MCF 10A (cell line): ENCODE data around the gene PARS2. TPM values are rescaled to one million over a fixed set of nuclear protein-coding genes. Genes with fewer than 3 reads are reported as not detected.

Experiments used
- BruUV-seq: library from RNA; stranded (reverse); fragments of 400-500 nt; replicated peaks from 2 replicates; lab custom pipeline; 2021; lab: Mats Ljungman, UMichigan
- CTCF ChIA-PET: fragments of 300-600 bp; sonication (Branson Sonifier 250); formaldehyde crosslinking; extraction: SDS; loops from one replicate; lab custom pipeline; 2021; ENCODE audit warnings: antibody characterized with exemption, inconsistent platforms; lab: Yijun Ruan, JAX
- POLR2A ChIA-PET: fragments of 300-600, 350-650 bp; sonication (Branson Sonifier 250); formaldehyde crosslinking; extraction: SDS; loops from one replicate; lab custom pipeline; 2020; ENCODE audit warnings: antibody characterized with exemption, inconsistent platforms; lab: Yijun Ruan, JAX
- DNase-seq: peaks from one replicate; pipeline ENCODE4 v3.0.0-alpha.2; 2018; ENCODE audit not compliant: unreplicated experiment
- H3K27ac Mint-ChIP-seq: one replicate; pipeline ENCODE4 v1.8.0; 2022; ENCODE audit warnings: mild to moderate bottlenecking, low read depth, mixed read lengths; ENCODE audit not compliant: unreplicated experiment
- H3K27me3 Mint-ChIP-seq: one replicate; pipeline ENCODE4 v1.8.0; 2022; ENCODE audit warnings: mixed read lengths; ENCODE audit not compliant: insufficient read depth, unreplicated experiment
- H3K36me3 Mint-ChIP-seq: one replicate; pipeline ENCODE4 v1.8.0; 2022; ENCODE audit warnings: mild to moderate bottlenecking, moderate library complexity, mixed read lengths; ENCODE audit not compliant: insufficient read depth, unreplicated experiment
- H3K4me1 Mint-ChIP-seq: one replicate; pipeline ENCODE4 v1.8.0; 2022; ENCODE audit warnings: mixed read lengths; ENCODE audit not compliant: insufficient read depth, unreplicated experiment
- H3K4me3 Mint-ChIP-seq: one replicate; pipeline ENCODE4 v1.8.0; 2022; ENCODE audit warnings: mild to moderate bottlenecking, moderate library complexity, mixed read lengths; ENCODE audit not compliant: unreplicated experiment
- H3K9me3 Mint-ChIP-seq: one replicate; pipeline ENCODE4 v1.8.0; 2022; ENCODE audit warnings: mixed read lengths; ENCODE audit not compliant: unreplicated experiment
- intact Hi-C: fragments of 100-400 bp; cut with micrococcal nuclease; formaldehyde crosslinking; loops from 2 replicates; pipeline ENCODE4 v1.14.1; 2022
- total RNA-seq: library from RNA; stranded (reverse); gene quantifications from 2 replicates; pipeline ENCODE4 v1.2.3, GENCODE V29; 2022
- TF ChIP-seq, protein P1 (sequence below): fragments of 200-600 bp; IDR thresholded peaks from one replicate; pipeline ENCODE4 v1.8.0; 2022; ENCODE audit warnings: antibody characterized with exemption, mild to moderate bottlenecking; ENCODE audit not compliant: unreplicated experiment

PARS2 gene
- total RNA-seq, 1 experiment from 2014 or later = 4.7 TPM

DNA sequence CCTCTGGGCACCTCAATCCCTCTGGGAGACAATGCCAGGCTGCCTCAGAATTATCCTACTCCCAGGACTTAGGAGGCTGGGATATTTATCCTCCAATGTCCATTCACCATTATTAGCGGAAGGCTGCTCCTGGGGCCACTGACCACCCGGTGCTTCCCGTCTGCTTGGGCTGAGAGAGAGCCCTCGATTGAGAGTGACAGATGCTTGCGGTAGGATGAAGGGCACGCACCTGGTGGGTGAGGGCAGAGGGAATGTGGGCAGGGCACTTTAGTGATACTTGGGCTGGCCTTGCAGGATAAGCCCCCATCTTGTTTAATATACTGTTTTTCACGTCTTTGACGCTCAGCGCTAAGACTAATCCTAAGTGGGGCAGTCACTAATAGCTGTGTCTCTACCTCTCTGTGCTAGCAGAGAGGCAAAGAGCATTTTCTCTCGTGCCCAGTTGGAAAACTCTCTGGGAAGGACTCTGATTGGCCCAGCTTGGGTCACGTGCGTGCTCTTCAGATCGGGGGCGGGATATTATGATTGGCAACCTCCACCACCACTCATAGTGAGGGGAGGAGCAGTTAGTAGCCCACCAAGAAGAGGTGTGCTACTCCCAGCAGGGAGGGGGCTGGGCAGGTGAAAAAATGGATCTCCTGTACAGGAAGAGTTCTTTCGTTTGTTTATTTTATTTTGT lies 10.6 kb upstream of the PARS2 start:
- no peaks in the 10 kb centered on the region for H3K9me3 Mint-ChIP-seq
- H3K4me1 Mint-ChIP-seq = no peaks in the 10 kb centered on the region
- TF ChIP-seq, protein P1, sequence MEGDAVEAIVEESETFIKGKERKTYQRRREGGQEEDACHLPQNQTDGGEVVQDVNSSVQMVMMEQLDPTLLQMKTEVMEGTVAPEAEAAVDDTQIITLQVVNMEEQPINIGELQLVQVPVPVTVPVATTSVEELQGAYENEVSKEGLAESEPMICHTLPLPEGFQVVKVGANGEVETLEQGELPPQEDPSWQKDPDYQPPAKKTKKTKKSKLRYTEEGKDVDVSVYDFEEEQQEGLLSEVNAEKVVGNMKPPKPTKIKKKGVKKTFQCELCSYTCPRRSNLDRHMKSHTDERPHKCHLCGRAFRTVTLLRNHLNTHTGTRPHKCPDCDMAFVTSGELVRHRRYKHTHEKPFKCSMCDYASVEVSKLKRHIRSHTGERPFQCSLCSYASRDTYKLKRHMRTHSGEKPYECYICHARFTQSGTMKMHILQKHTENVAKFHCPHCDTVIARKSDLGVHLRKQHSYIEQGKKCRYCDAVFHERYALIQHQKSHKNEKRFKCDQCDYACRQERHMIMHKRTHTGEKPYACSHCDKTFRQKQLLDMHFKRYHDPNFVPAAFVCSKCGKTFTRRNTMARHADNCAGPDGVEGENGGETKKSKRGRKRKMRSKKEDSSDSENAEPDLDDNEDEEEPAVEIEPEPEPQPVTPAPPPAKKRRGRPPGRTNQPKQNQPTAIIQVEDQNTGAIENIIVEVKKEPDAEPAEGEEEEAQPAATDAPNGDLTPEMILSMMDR = no peak
- no peak overlapping the region for H3K27ac Mint-ChIP-seq
- no TSS peak for BruUV-seq
- DNase-seq = peak; percentile 30
- no peaks in the 10 kb centered on the region for H3K27me3 Mint-ChIP-seq
- H3K36me3 Mint-ChIP-seq = no peaks in the 10 kb centered on the region
- CTCF ChIA-PET = no interaction called here
- no peak overlapping the region for H3K4me3 Mint-ChIP-seq
- POLR2A ChIA-PET = no interaction called here
- intact Hi-C loops = no loop called here

DNA sequence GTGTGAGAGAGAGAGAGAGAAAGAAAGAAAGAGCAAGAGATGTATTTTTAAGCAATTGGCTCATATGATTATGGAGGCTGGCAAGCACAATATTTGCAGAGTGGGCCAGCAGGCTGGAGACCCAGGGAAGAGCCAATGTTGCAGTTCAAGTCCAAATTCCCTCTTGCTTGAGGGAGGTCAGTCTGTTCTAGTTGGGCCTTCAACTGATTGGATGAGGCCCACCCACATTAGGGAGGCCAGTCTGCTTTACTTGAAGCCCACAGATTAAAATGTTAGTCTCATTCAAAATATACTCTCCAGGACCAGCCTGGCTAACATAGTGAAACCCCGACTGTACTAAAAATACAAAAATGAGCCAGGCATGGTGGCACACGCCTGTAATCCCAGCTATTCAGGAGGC lies 8.6 kb upstream of the PARS2 start:
- no TSS peak for BruUV-seq

DNA sequence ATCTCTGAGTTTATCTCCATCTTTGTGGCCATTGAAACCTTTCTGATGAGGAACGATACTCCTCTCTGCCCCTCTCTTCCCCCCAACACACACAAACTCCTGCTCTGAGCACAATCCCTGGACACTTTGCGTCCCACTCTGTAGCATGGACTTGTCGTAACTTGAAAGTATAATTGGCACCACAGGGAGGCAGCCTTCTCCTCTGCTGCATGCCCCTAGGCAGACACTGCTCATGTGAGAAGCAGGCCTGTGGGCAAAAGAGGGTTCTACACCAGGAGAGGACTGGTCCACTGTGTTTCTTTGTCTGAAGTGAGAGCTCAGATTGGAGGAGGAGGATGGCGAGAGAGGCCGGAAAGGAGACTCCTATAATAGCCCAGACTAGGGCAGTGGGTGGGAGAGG lies 3.8 kb upstream of the PARS2 start:
- ChIA-PET POLR2A (interaction anchor here (0.8 to 2.0 kb wide), 2 partner anchors 27 to 33 kb away, joined by 3 to 7 read pairs; partner anchors contain the start of gene TTC22), CTCF (no interaction called here)
- Mint-ChIP-seq H3K4me1 (peaks cover 3% of the 10 kb centered on the region), H3K36me3 (no peaks in the 10 kb centered on the region), H3K27me3 (no peaks in the 10 kb centered on the region), H3K27ac (no peak overlapping the region), H3K9me3 (no peaks in the 10 kb centered on the region), H3K4me3 (no peak overlapping the region)
- BruUV-seq = no TSS peak
- intact Hi-C loops = no loop called here
- peak; percentile 3 for DNase-seq
- TF ChIP-seq, protein P1 = no peak

More for the DNA sequence above, 8.6 kb upstream of the PARS2 start:
- TF ChIP-seq, protein P1 = no peak
- Mint-ChIP-seq H3K36me3 (no peaks in the 10 kb centered on the region), H3K4me3 (no peak overlapping the region), H3K27me3 (no peaks in the 10 kb centered on the region), H3K9me3 (no peaks in the 10 kb centered on the region), H3K4me1 (no peaks in the 10 kb centered on the region), H3K27ac (no peak overlapping the region)
- intact Hi-C loops = no loop called here
- ChIA-PET CTCF (no interaction called here), POLR2A (interaction anchor here (1.0 kb wide), 1 partner anchor 379 kb away, joined by 3 read pairs; no protein-coding TSS in a partner anchor)
- DNase-seq = no peak

DNA sequence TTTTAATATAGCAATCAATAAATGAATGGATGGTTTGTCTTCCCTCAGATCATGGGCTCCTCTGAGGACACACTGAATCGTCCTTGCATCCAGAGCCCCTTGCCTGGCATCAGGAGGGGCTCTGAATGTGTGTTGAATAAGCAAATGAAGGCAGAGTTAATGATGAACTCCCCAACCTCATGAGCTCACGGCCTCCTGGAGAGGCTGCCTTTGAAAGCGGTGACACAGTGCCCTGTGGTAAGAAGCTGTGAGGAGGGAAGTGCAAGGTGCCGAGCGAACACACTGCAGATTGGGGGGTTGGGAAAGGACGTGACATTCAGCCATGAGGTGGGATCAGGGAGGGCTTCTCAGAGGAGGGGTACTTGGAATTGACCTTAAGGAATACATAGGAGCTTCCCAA lies 3.2 kb upstream of the PARS2 start:
- DNase-seq = no peak
- no peak overlapping the region for H3K27ac Mint-ChIP-seq
- CTCF ChIA-PET = no interaction called here
- H3K4me3 Mint-ChIP-seq = no peak overlapping the region
- intact Hi-C loops = no loop called here
- H3K27me3 Mint-ChIP-seq = no peaks in the 10 kb centered on the region
- TF ChIP-seq, protein P1 = no peak
- peaks cover 8% of the 10 kb centered on the region for H3K4me1 Mint-ChIP-seq
- no peaks in the 10 kb centered on the region for H3K9me3 Mint-ChIP-seq
- no peaks in the 10 kb centered on the region for H3K36me3 Mint-ChIP-seq
- BruUV-seq = no TSS peak
- POLR2A ChIA-PET = interaction anchor here (2.0 kb wide), 1 partner anchor 34 kb away, joined by 7 read pairs; the partner anchor contains the start of gene TTC22
